ENCODE data around the gene FREM1.
"Not testable (repeated sequence)": the region's sequence is repeated elsewhere in the genome, so short reads cannot be mapped to it uniquely, and the experiment has no call there.

- TF ChIP-seq CTCF (conservative IDR thresholded peaks at IDR 0.05; ENCODE audit: low read depth, low read length); EZH2 (IDR thresholded peaks at IDR 0.05; ENCODE audit: low read length, unreplicated experiment): not testable (repeated sequence)
These were observed 10.6 kb upstream of the FREM1 start for GRCh38 chr9:14920805-14921204.

Data from PC-3 (cell line).